Neuron (in vitro differentiated cells): ENCODE measurements around the gene SH2D3C.

Experiments used
- H2AFZ ChIP-seq: one replicate; pipeline ENCODE4 v1.6.1; 2013; ENCODE audit warnings: low read depth, mild to moderate bottlenecking, inconsistent platforms, low read length, moderate library complexity
- H3K27me3 ChIP-seq: one replicate; pipeline ENCODE4 v1.6.1; 2013; ENCODE audit warnings: low read length; ENCODE audit not compliant: insufficient read depth
- H3K36me3 ChIP-seq: one replicate; pipeline ENCODE4 v1.6.1; 2013; ENCODE audit warnings: low read length; ENCODE audit not compliant: insufficient read depth
- H3K4me1 ChIP-seq: one replicate; pipeline ENCODE4 v1.6.1; 2013; ENCODE audit warnings: low read length; ENCODE audit not compliant: insufficient read depth
- H3K4me3 ChIP-seq: 2 replicates; pipeline ENCODE4 v1.5.1; 2013; ENCODE audit warnings: mild to moderate bottlenecking, low read length, moderate library complexity
- H3K9me3 ChIP-seq: one replicate; pipeline ENCODE4 v1.6.1; 2013; ENCODE audit warnings: low read length

Gene SH2D3C, protein sequence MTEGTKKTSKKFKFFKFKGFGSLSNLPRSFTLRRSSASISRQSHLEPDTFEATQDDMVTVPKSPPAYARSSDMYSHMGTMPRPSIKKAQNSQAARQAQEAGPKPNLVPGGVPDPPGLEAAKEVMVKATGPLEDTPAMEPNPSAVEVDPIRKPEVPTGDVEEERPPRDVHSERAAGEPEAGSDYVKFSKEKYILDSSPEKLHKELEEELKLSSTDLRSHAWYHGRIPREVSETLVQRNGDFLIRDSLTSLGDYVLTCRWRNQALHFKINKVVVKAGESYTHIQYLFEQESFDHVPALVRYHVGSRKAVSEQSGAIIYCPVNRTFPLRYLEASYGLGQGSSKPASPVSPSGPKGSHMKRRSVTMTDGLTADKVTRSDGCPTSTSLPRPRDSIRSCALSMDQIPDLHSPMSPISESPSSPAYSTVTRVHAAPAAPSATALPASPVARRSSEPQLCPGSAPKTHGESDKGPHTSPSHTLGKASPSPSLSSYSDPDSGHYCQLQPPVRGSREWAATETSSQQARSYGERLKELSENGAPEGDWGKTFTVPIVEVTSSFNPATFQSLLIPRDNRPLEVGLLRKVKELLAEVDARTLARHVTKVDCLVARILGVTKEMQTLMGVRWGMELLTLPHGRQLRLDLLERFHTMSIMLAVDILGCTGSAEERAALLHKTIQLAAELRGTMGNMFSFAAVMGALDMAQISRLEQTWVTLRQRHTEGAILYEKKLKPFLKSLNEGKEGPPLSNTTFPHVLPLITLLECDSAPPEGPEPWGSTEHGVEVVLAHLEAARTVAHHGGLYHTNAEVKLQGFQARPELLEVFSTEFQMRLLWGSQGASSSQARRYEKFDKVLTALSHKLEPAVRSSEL

DNA sequence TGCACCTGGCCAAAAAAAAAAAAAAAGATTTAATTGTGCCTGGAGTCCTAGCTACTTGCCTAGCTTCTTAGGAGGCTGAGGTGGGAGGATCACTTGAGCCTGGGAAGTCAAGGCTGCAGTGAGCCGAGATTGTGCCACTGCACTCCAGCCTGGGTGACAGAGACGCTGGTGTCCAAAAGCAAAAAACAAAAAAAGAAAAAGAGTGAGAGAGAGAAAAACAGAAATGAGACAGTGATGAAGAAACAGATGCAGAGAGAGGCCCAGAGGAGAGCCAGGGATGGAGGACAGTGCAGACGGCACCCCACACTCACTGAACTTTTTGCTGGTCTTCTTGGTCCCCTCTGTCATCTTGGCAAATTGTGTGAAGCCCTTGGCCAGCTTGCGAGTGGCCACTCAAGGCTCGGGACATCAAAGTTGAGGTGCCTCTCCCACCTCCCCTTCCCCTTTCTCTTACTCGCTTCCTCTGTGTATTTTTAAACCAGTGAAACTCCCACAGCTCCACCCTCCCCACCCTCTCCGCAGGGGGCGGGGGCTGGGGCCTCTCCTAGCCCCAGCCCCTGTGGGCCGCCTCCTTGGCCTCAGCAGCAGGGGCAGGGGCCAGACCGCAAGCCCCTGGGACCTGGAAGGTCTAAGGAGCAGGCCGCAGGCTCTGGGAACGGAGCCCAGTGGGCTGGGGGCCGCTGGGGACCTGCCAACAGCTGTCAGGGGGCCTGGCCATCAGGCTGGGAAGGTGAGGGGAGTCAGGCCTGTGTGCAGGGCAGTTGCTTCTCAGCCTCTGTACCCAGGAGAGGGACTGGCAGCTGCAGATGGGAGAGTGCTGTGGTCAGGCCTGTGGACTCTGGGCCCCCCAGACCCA is at the start of gene SH2D3C:
SH2D3C (minus strand) TSS at position 387 of the 856 bp plus-strand sequence; CDS start at position 348, 39 bp downstream.
- H3K27me3 ChIP-seq, result no peaks in the 10 kb centered on the region
- H3K9me3 ChIP-seq, result no peaks in the 10 kb centered on the region
- no peak within 1 kb of the TSS for H2AFZ ChIP-seq
- H3K4me1 ChIP-seq, result peaks cover 3% of the 10 kb centered on the region
- H3K36me3 ChIP-seq, result no peaks in the 10 kb centered on the region
- H3K4me3 ChIP-seq, result no peak within 1 kb of the TSS

DNA sequence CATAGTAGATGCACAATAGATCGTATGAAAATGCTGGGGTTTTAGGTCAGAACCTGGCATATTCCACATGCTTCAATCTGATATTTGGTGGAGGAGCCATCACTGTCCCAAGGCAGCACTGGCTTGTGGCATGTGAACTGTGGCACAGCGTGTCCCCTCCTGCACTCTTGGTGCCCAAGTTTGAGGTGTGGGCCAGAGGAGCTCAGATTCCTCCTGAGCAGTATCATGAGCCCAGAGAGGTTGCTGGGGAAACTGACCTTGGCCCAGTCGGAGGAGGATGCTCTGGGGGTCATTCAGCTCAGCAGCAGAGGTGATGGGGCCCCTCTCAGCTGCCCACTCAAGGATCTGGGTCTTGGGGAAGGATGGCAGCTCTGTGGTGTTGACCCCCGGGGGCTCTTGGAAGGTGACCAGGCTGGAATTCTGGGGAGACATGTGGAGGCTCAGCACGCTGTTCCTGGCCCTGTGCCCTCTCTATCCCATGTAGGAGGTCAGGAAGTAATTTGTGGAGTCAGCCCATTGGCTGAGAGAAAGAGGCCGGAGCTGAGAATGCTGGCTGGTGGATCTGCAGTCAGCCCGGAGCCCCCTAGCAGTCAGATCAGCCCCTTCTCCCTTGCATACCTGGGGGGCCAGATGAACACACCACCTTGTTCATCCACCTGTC is 47.9 kb upstream of the SH2D3C start:
- peaks cover 4% of the 10 kb centered on the region for H3K4me1 ChIP-seq

DNA sequence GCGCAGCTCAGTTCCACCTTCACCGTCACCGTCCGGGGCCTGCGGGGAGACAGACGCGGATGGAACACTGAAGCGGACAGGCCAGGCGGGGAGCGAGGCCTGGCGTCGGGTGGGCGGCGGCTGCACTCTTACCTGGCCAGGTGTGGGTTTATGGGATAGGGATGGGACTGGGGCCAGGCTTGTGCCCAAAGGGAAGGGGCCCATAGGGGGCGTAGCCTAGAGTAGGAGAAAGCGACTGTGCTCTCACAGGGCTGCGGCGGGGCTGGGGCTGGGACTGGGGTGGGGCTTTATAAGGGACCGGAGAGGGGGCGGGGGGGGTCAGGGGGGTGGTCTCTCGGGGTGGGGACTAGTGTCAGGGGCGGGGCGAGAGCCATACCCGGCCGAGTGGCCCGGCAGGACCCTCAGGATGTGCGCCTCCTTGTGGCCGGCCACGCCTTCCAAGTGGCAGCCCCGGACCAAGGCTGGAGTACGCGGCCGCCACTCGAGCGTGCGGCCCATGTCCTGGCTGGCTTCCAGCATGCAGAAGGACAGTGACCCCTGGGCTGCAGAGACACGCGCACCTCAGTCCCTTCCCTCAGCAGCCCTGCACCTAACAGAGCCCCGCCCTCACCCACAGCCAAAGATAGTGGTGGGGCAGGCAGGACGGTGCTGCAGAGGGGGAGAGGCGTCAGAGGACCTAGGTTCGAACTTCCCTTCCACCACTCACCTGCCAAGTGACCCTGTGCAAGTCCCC is 47.0 kb upstream of the SH2D3C start:
- H3K9me3 ChIP-seq, result no peaks in the 10 kb centered on the region
- no peak overlapping the region for H2AFZ ChIP-seq
- no peak overlapping the region for H3K4me3 ChIP-seq
- no peaks in the 10 kb centered on the region for H3K27me3 ChIP-seq
- H3K4me1 ChIP-seq, result peaks cover 4% of the 10 kb centered on the region
- H3K36me3 ChIP-seq, result no peaks in the 10 kb centered on the region

More for the DNA sequence above, 47.9 kb upstream of the SH2D3C start:
- Histone ChIP-seq H3K4me3 (no peak overlapping the region), H3K9me3 (no peaks in the 10 kb centered on the region), H2AFZ (no peak overlapping the region), H3K36me3 (no peaks in the 10 kb centered on the region), H3K27me3 (no peaks in the 10 kb centered on the region)

DNA sequence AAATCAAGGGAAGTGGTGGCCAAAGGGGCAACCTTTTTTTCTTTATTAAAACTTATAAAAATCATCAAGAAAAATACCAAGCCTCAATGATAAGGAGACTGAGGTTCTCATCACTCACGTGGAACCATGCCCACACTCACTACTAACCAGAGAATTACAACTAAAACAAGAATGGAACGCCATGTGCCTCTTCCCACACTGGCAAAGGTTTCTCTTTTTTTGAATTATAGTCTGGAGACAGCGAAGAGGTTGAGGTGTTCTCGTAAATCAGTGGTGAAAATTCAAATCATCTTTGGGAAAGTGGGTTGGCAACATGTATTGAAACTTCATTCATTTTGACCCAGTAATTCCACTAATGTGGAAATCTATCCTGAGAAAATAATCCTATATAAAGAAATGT is 43.6 kb upstream of the SH2D3C start:
- Histone ChIP-seq H3K9me3 (no peaks in the 10 kb centered on the region), H3K36me3 (no peaks in the 10 kb centered on the region), H3K4me1 (no peaks in the 10 kb centered on the region), H3K4me3 (no peak overlapping the region), H2AFZ (no peak overlapping the region), H3K27me3 (no peaks in the 10 kb centered on the region)

DNA sequence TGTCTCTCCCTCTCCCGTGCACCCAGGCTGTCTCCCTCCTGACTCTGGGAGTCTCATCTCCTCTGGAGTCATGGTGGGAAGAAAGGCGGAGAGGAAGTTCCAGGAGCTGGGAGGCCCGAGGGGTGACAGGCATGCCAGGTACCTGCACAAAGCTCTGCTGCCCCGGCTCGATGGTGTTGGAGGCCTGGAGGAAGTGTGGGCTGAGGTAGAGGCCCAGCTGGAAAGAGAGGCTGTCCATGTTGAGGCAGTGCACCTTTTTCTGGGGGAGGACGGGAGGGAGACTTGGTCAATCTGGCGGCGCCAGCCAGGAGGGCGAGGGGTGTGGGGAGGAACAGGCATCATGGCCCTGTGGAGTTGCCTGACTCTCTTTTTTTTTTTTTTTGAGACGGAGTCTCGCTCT is 40.1 kb upstream of the SH2D3C start:
- Histone ChIP-seq H2AFZ (no peak overlapping the region), H3K4me1 (no peaks in the 10 kb centered on the region), H3K36me3 (peaks cover 10% of the 10 kb centered on the region), H3K9me3 (no peaks in the 10 kb centered on the region), H3K4me3 (no peak overlapping the region), H3K27me3 (no peaks in the 10 kb centered on the region)

DNA sequence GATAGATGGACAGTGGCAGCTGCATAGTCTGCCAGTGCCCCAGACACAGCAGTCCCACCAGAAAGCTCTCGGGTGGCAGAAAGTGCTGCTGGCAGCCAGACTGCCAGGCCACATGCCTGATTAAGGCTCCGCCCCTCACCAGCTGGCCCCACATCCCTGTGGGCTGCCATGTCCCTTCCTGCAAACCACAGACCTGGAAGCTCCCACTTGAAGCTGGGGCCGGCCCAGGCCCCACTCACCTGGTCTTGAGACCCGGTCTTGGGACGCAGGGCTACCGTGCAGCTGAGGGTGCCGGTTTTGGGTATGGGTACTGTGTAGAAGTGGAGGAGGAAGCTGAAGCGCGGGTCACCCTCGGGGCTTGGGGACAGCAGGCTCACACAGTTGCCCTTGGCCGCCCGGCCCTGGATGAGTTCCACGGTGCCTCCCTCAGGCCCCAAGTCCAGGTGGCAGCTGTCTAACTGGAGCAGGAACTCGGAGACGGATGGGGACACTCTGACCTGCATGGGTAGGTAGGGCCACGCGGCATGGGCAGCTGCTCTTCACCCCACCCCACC is 39.5 kb upstream of the SH2D3C start:
- no peaks in the 10 kb centered on the region for H3K27me3 ChIP-seq
- H3K9me3 ChIP-seq, result no peaks in the 10 kb centered on the region
- peaks cover 16% of the 10 kb centered on the region for H3K36me3 ChIP-seq
- H2AFZ ChIP-seq, result no peak overlapping the region
- no peak overlapping the region for H3K4me3 ChIP-seq
- no peaks in the 10 kb centered on the region for H3K4me1 ChIP-seq

DNA sequence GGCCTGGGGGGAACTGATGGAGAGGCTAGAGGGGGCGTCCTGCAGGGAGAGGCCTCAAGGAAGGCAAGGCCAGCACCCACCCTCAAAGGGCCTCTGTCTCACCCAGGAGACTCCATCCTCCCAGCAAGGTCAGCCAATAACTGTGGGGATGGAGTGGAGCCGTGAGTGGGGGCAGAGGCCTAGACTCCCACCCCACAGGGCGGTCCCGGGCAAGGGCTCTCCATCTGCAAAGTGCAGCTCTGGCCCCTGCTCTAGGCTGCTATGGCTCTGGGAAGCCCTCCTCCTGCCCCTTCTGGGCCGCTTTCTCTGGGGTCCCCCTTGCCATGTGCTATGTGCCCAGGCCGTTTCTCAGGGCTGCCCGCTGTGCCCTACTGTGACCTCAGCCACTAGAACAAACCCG is 38.3 kb upstream of the SH2D3C start:
- Histone ChIP-seq H3K27me3 (no peaks in the 10 kb centered on the region), H3K4me1 (no peaks in the 10 kb centered on the region), H3K4me3 (no peak overlapping the region), H3K36me3 (peaks cover 24% of the 10 kb centered on the region), H2AFZ (no peak overlapping the region), H3K9me3 (no peaks in the 10 kb centered on the region)

DNA sequence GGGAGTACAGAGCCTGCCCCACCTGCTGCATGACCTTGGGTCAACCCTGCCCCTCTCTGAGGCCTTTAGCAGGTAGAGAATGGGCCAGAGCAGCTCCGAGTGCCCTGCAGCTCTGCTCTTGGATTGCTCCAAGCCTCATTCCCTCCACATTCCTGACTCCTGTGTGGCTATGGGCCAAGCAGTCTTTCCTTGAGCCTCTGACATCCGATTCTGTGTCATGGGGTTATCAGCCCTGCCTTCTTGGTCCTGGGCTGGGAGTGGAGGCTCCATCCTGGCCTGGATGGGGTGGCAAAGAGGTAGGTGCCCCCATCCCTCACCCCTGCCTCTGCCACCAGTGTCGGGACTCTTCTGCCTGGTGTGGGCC is 37.9 kb upstream of the SH2D3C start:
- peaks cover 25% of the 10 kb centered on the region for H3K36me3 ChIP-seq
- no peaks in the 10 kb centered on the region for H3K9me3 ChIP-seq
- H3K27me3 ChIP-seq, result no peaks in the 10 kb centered on the region
- no peaks in the 10 kb centered on the region for H3K4me1 ChIP-seq
- H3K4me3 ChIP-seq, result no peak overlapping the region
- no peak overlapping the region for H2AFZ ChIP-seq

DNA sequence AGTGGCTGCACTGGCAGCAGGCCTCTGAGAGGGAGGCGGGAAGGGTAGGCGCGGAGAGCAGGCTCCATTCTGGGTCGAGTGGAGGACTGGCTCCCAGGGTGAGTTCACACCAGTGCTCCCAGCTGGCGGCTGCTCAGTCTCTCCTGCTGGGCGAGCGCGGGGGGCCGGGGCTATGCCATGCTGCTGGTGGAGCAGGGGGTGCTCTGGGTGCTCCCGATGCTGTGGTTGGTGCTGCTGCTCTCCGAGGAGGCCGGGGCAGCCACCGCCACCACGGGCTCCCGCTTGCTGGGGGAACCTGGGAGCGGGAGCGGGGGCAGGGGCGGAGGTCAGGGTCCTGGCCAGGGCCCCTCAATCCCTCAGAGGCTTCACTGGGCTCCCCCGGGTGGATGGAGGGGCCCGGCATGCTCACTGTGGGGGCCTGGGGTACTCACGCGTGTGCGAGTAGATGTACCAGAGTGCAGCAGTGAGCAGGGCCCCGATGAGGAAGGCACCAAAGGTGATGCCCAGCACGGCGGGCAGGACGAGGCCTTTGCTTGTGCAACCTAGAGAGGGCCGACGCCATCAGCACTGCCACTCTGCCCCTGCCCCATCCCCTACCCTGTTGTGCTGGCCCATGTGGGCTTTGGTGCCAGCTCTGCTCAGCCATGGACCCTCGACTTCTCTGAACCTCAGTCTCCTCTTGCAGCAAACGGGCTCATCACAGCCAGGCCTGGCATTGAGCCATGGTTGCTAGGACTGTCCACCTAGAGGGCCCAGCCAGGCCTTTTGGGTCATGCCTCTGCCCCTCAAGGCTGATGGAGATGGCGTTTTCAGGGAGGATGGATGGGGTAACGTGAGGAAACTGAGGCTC is 37.3 kb upstream of the SH2D3C start:
- Histone ChIP-seq H3K36me3 (peaks cover 26% of the 10 kb centered on the region), H3K4me1 (no peaks in the 10 kb centered on the region), H3K4me3 (no peak overlapping the region), H3K9me3 (no peaks in the 10 kb centered on the region), H3K27me3 (no peaks in the 10 kb centered on the region), H2AFZ (no peak overlapping the region)

DNA sequence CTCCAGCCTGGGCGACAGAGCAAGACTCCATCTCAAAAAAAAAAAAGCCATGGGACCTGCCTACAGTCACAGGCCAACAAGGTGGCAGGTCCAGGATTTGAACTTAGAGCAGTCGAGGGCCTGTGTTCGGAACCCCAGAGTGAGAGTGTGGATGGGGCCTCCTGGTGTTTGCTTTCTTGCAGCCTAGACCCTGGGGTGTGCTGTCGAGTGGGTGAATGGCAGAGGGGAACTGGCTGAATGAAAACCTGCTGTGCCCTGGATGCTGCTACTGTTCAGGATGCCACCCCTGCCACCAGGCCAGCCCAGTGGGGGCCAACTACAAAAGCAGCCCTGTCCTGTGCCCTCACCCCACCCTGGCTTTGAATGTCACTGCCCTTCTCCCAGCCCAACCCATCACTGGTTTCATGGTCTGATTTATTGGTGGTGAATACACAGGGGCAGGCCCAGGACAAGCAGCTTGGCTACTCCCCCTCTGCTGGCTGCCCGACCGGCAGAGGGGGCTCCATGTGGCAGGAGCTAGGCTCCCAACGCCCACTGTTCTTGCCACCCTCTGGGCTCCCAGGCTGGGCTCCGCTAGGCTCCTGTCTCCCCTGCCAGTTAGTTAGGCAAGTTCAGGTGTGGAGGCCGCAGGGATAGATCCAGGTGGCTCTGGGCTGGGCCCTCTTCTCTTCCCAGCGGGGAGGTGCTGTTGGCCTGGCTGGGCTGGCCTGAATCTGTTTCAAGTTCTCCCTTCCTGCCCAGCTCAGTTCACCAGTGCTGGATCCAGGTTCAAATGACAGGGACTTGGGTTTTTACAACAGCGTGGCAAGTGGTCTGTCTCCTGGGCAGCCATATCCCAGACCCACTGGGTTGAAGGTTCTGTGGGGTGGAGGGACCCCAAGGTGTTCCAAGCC is 36.4 kb upstream of the SH2D3C start:
- H3K9me3 ChIP-seq, result no peaks in the 10 kb centered on the region
- no peak overlapping the region for H3K4me3 ChIP-seq
- no peaks in the 10 kb centered on the region for H3K27me3 ChIP-seq
- H3K36me3 ChIP-seq, result peaks cover 35% of the 10 kb centered on the region
- no peaks in the 10 kb centered on the region for H3K4me1 ChIP-seq
- H2AFZ ChIP-seq, result no peak overlapping the region
